Brain microvascular endothelial cell (primary cell): ENCODE measurements around the gene NAE1.

ENCODE experiments used
- DNase-seq: peaks from one replicate; pipeline ENCODE4 v3.0.0-alpha.2; 2020
- H3K27ac ChIP-seq: fragments of 250-450 bp; sonication (Bioruptor Pico); 2 replicates; pipeline ENCODE4 v1.5.1; 2020; ENCODE audit warnings: mild to moderate bottlenecking, moderate library complexity
- H3K27me3 ChIP-seq: fragments of 250-450 bp; sonication (Bioruptor Pico); replicated peaks from 2 replicates; pipeline ENCODE4 v1.5.1; 2020; ENCODE audit warnings: mild to moderate bottlenecking
- H3K36me3 ChIP-seq: fragments of 250-450 bp; sonication (Bioruptor Pico); replicated peaks from 2 replicates; pipeline ENCODE4 v1.5.1; 2020; ENCODE audit warnings: mild to moderate bottlenecking
- H3K4me3 ChIP-seq: 2 replicates; pipeline ENCODE4 v1.5.1; 2011; ENCODE audit warnings: low read depth, mild to moderate bottlenecking, control low read depth, low read length, moderate library complexity
- in situ Hi-C: cut with HindIII; loops from 2 replicates; pipeline ENCODE4 v1.10.0; 2017; ENCODE audit warnings: low sequenced_read_pairs, low pct_ligation_motif_present
- TF ChIP-seq, protein P1 (sequence below): IDR thresholded peaks from 2 replicates; pipeline ENCODE4 v1.5.1; 2011; ENCODE audit warnings: low read depth, mild to moderate bottlenecking, moderate library complexity, low read length, control low read depth, inconsistent platforms; ENCODE audit errors: missing control alignments

NAE1 gene

DNA sequence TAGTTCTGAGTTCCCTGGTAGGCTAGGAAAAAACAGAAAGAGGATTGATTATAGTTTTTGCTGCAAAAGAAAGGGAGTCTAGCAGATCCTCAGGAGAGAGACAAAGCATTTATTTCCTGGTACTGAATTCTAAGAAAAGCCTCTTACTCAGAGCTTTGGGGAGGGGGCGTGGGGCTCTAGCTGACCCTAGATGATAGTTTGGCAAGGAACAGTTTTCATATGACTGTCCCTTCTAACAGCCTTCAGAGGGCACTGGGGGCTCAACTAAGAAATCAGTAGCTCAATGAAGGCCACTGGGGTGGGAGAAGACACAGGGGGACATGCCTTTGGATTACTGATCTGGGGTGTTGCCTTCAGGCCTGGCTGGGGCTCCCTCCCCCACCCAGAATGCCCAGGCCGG is 17.4 kb upstream of the NAE1 start:
- DNase-seq = no peak
- TF ChIP-seq, protein P1, sequence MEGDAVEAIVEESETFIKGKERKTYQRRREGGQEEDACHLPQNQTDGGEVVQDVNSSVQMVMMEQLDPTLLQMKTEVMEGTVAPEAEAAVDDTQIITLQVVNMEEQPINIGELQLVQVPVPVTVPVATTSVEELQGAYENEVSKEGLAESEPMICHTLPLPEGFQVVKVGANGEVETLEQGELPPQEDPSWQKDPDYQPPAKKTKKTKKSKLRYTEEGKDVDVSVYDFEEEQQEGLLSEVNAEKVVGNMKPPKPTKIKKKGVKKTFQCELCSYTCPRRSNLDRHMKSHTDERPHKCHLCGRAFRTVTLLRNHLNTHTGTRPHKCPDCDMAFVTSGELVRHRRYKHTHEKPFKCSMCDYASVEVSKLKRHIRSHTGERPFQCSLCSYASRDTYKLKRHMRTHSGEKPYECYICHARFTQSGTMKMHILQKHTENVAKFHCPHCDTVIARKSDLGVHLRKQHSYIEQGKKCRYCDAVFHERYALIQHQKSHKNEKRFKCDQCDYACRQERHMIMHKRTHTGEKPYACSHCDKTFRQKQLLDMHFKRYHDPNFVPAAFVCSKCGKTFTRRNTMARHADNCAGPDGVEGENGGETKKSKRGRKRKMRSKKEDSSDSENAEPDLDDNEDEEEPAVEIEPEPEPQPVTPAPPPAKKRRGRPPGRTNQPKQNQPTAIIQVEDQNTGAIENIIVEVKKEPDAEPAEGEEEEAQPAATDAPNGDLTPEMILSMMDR = no peak
- in situ Hi-C loops = no loop called here
- H3K4me3 ChIP-seq = no peak overlapping the region
- no peaks in the 10 kb centered on the region for H3K36me3 ChIP-seq
- peaks cover 34% of the 10 kb centered on the region for H3K27me3 ChIP-seq
- no peak overlapping the region for H3K27ac ChIP-seq

DNA sequence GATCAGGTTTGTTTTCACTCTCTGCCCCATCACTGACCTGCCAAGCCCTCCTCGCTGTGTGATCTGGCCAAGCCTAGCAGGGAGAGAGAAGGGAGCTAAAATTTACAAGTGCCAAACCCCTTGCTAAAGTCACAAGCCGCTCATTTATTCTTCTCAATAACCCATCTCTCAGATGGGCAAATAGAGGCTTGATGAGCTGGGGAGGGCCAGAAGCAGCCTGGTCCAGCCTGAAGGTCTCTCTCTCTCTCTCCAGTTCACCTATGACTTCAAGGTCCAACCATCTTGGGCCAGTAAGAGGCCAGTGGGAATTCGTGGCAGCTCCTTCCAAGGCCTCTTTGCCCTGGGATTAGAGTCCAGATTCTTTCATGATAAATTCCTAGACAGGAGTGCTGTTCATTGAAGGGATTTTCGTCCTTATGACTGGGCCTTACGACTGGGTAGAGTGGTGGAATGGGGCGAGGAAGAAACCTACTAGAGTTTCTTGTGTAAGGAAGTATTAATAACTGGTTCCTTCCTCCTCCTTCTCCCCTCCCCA is 16.8 kb upstream of the NAE1 start:
- H3K4me3 ChIP-seq = no peak overlapping the region
- H3K27ac ChIP-seq = no peak overlapping the region
- no peak for DNase-seq
- in situ Hi-C loops = no loop called here
- peaks cover 34% of the 10 kb centered on the region for H3K27me3 ChIP-seq
- no peaks in the 10 kb centered on the region for H3K36me3 ChIP-seq
- TF ChIP-seq, protein P1 = no peak

DNA sequence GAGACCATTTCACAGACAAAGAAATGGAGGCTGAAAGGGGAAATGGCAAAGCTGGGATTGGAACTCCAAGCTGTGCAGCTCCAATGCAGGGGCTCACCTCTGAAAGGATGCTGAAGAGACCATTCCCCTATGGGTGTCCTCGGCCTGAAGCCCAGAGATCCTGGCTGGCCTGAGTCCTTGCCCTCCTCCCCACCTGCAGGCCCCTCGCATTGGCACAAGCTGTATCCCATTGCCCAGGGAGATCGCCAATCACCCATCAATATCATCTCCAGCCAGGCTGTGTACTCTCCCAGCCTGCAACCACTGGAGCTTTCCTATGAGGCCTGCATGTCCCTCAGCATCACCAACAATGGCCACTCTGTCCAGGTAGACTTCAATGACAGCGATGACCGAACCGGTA is 16.1 kb upstream of the NAE1 start:
- in situ Hi-C loops = no loop called here

DNA sequence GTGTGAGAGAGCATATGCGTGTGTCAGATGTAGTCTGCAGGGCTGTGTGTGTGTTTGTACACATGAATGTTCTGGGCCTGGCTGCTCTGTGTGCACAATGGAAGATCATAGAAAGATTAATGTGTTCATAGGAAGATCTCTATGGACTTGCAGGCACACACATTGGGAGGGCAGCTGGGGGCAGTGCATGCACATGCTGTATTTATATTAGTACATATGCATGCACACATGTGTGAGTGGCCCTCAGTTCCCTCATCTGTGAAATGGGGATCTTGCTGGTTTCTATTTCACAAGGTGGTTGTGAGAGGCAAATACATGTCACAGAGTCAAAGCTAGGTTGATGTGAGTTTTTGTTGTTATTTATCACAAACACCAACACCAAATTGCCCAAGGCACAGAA is 15.5 kb upstream of the NAE1 start:
- in situ Hi-C loops = no loop called here
- DNase-seq = no peak
- Histone ChIP-seq H3K27ac (no peak overlapping the region), H3K36me3 (no peaks in the 10 kb centered on the region), H3K27me3 (peaks cover 34% of the 10 kb centered on the region), H3K4me3 (no peak overlapping the region)
- TF ChIP-seq, protein P1 = no peak

More for the DNA sequence above, 16.1 kb upstream of the NAE1 start:
- Histone ChIP-seq H3K4me3 (no peak overlapping the region), H3K27me3 (peaks cover 34% of the 10 kb centered on the region), H3K36me3 (no peaks in the 10 kb centered on the region), H3K27ac (no peak overlapping the region)
- no peak for DNase-seq
- TF ChIP-seq, protein P1 = no peak

DNA sequence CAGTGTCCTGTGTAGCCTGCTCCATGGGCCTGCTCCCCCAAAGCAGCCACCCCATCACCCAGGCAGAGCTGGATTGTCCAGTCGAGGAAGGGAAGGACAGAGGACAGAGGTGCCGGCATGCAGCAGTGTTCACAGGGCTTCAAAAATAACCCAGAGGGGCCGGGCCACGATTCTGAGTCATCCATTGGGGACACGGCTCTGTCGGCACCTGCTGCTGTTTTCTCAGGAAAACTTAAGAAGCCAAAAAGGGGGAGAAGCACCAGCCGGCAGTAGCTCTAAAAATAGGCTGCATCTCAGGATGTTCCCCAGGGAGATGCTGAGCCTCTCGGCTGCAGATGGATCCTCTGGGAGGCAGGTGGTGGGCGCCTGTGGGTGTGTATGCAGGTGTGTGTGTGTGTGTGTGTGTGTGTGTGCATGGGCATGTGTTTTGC is 15.0 kb upstream of the NAE1 start:
- Histone ChIP-seq H3K27ac (no peak overlapping the region), H3K27me3 (peaks cover 34% of the 10 kb centered on the region), H3K4me3 (no peak overlapping the region), H3K36me3 (no peaks in the 10 kb centered on the region)
- TF ChIP-seq, protein P1 = no peak
- no peak for DNase-seq
- in situ Hi-C loops = no loop called here

DNA sequence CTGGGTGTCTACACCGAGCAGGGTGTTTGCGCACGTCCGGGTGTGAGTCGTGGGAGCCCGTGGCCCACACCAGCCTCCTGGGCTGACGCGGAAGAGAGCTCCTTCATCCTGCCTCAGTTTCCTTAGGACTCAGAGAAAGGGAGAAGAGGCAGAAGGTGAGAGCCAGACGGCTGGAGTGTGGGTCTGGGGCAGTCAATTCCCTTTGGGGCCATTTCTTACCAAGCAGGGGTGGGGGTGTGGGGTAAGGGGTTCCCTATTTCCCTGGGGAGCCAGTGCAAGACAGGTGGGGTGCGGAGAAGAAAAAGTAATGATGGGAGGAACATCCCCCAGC is 14.3 kb upstream of the NAE1 start:
- TF ChIP-seq, protein P1 = no peak
- DNase-seq = no peak
- no peaks in the 10 kb centered on the region for H3K36me3 ChIP-seq
- in situ Hi-C loops = no loop called here
- peaks cover 34% of the 10 kb centered on the region for H3K27me3 ChIP-seq
- H3K27ac ChIP-seq = no peak overlapping the region
- peak overlapping the region; percentile 9 for H3K4me3 ChIP-seq
